Activated CD8-positive, alpha-beta memory T cell treated with anti-CD3 and anti-CD28 coated beads for 36 hours (primary cell): Measurements from ENCODE around the gene PRRC2A. TPM values are rescaled to one million over a fixed set of nuclear protein-coding genes. Genes with fewer than 3 reads are reported as not detected.

ENCODE experiments used
- CTCF ChIA-PET: fragments of 350-600 bp; sonication (Branson Sonifier 250); formaldehyde crosslinking; loops from one replicate; lab custom pipeline; 2021; ENCODE audit warnings: antibody characterized with exemption; lab: Charles Lee
- POLR2A ChIA-PET: fragments of 350-600 bp; sonication (Branson Sonifier 250); formaldehyde crosslinking; loops from one replicate; lab custom pipeline; 2021; ENCODE audit warnings: antibody characterized with exemption; lab: Charles Lee
- total RNA-seq, 2 experiments: library from RNA; stranded (reverse); gene quantifications; one replicate each; pipeline ENCODE4 v1.2.3, GENCODE V29; 2021

Gene PRRC2A
- total RNA-seq, 2 experiments from 2014 or later: 255 to 257 TPM

GRCh38 chr6:31665501-31666336 is 45.2 kb downstream of the PRRC2A start, which contains the start of gene CSNK2B:
CSNK2B (plus strand) TSS chr6:31666080; CDS start chr6:31666832, 752 bp downstream.
- CTCF ChIA-PET: interaction anchor here (0.8 to 3.6 kb wide), 2 partner anchors 13 to 76 kb away, joined by 3 to 21 read pairs; partner anchors contain the start of gene BAG6
- POLR2A ChIA-PET: interaction anchor here (0.5 to 3.1 kb wide), 4 partner anchors 13 to 153 kb away, joined by 3 to 29 read pairs (median 4); partner anchors contain the start of genes ABHD16A and BAG6

- ChIA-PET CTCF (interaction anchor here (0.8 to 1.3 kb wide), 3 partner anchors 68 to 120 kb away, joined by 3 read pairs; partner anchors contain the start of gene ATP6V1G2), POLR2A (interaction anchor here (0.6 kb wide), 1 partner anchor 9 kb away, joined by 3 read pairs; no protein-coding TSS in a partner anchor)
These were observed 45.9 kb downstream of the PRRC2A start for GRCh38 chr6:31666337-31666965.

DNA sequence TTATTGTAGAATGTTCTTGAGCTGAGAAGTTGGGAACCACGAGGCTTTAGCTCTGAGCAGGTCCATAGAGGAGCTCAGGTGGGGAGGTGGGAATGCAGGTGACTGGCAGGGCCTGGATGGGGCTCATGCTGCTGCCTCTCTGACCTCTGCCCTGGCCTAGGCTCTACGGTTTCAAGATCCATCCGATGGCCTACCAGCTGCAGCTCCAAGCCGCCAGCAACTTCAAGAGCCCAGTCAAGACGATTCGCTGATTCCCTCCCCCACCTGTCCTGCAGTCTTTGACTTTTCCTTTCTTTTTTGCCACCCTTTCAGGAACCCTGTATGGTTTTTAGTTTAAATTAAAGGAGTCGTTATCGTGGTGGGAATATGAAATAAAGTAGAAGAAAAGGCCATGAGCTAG is 49.2 kb downstream of the PRRC2A start, which contains the start of gene LY6G5B:
Gene LY6G5B, plus strand, starts transcription at position 301 of the 400 bp plus-strand sequence. CDS start 975 bp downstream, outside the sequence.
- ChIA-PET POLR2A (interaction anchor here (0.6 to 0.9 kb wide), 2 partner anchors 26 to 117 kb away, joined by 3 to 7 read pairs; no protein-coding TSS in a partner anchor), CTCF (interaction anchor here (1.0 to 1.4 kb wide), 2 partner anchors 18 to 21 kb away, joined by 3 to 4 read pairs; partner anchors contain the start of gene BAG6)

DNA sequence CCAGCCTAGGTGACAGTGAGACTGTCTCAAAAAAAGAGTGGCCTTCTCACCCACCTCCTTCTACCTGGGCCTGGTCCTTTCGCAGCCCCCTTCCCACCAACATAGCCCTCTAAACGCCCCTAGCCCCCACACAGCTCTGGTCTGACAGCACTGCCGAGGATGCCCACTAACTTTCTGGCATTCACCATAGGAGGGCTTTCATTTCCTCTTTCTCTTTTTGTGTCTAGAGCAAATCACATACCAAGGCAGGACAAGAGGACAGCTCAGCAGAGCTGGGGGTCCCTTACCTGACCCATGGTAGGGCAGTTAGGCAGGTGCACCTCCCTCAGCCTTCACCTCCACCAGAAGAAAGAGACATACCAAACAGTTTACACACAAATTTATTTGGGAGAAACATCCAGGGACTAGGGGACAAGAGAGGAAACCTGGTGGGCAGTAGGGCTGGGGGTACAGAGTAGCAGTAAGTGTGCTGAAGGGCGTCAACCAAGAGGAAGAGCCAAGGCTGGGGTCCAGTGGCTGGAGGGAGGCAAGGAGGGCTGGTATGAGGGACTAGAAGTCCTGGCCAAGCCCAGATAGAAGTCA is 55.9 kb downstream of the PRRC2A start:
- ChIA-PET POLR2A (no interaction called here), CTCF (no interaction called here)

DNA sequence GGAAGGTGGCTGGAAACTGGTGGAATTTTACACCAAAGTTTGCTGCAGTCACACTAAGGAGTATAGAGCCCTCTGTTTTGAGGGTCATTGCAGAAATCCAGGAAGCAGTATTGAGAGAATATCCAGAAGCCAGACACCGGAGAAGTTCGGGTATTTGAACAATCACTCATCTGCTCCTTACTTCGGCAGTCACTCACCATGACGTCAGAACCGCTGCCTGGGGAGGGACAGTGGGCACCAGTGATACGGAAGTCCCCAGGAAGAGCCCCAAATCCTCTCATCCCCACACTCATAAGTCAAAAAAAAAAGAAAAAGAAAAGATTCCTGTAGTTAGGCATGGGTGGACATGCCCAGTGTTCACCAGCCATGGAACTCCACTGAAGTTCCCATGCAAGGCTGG is 56.4 kb downstream of the PRRC2A start:
- CTCF ChIA-PET: interaction anchor here (0.9 kb wide), 1 partner anchor 9 kb away, joined by 3 read pairs; no protein-coding TSS in a partner anchor
- POLR2A ChIA-PET: no interaction called here

- CTCF ChIA-PET: interaction anchor here (0.9 kb wide), 1 partner anchor 10 kb away, joined by 3 read pairs; no protein-coding TSS in a partner anchor
- POLR2A ChIA-PET: no interaction called here
These were observed 57.4 kb downstream of the PRRC2A start for GRCh38 chr6:31677955-31678354.

DNA sequence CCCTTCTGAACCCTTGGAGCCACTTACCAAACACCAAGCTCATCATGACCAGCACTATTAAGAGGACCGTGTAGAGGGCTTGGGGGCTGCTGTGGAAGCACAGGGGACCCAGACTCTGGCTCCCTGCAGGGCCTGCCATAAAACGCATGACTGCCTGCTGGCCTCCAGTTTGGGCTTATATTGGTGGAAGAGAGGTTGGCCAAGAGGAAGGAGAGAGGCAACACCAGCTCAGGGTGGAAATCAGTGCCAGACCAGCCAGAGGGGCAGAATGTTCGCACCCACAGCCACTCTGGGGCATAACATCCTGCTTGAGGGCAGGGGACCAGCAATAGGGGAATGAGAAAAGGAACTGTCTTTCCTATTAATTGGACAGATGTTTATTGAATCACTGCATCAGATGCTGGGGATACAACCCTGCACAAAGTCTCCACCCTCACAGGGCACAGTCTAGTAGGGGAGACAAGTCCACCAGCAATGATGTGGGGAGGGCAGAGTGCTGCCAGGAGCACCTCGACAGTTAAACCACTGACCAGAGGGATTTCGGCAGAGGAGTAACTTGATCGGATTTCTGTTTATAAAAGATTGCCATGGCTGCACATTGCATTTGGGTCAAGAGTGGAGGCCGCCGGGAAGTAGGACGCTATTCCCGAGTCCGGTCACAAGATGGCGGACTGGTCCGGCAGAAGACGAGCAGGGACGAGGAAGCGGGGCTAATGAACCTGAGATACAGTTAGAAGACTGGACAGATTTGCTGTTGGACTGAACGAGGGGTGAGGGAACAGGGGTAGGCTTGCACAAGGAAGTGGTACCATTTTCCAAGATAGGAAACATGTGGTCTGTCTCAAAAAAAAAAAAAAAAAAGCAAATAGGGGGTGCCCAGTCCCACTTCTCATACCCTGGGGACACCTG is 60.0 kb downstream of the PRRC2A start, which contains the start of gene LY6G5C:
Gene LY6G5C, minus strand, starts transcription at position 842 of the 909 bp plus-strand sequence. Its CDS starts 694 bp downstream, at position 148.
- ChIA-PET POLR2A (interaction anchor here (0.6 kb wide), 1 partner anchor 17 kb away, joined by 8 read pairs; no protein-coding TSS in a partner anchor), CTCF (interaction anchor here (0.6 to 2.2 kb wide), 8 partner anchors 9 to 217 kb away, joined by 3 to 12 read pairs (median 5); partner anchors contain the start of genes ABHD16A, DDAH2 and EHMT2)

DNA sequence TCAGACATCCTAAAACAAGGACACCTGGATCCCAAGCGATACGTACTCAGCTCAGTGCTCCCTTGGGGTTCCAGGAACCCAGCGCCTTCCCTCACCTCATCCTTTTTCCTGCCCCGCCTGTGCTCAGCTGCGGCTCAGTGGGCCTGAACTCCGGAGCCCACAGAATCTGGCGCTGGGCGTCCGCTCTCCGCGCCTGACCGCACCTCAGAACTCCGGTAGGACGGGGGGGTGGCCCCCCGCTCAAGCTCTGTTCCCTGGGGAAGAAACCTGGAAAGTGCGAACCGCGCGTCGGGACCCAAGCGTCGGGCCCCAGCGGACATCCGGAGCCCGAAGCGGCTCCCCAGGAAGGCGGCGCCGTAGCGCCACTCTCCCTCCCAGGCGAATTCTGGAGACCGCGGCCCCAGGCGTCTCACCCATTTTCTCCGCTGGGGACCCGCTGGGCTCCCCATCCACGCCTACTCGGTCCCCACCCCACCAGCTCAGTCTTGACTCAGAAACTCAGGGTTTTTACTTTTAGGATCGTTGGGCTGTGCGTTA is 60.7 kb downstream of the PRRC2A start:
- CTCF ChIA-PET: interaction anchor here (0.7 to 2.2 kb wide), 6 partner anchors 10 to 93 kb away, joined by 3 to 12 read pairs (median 5); partner anchors contain the start of genes ABHD16A and DDAH2
- POLR2A ChIA-PET: interaction anchor here (0.6 kb wide), 1 partner anchor 18 kb away, joined by 8 read pairs; no protein-coding TSS in a partner anchor

DNA sequence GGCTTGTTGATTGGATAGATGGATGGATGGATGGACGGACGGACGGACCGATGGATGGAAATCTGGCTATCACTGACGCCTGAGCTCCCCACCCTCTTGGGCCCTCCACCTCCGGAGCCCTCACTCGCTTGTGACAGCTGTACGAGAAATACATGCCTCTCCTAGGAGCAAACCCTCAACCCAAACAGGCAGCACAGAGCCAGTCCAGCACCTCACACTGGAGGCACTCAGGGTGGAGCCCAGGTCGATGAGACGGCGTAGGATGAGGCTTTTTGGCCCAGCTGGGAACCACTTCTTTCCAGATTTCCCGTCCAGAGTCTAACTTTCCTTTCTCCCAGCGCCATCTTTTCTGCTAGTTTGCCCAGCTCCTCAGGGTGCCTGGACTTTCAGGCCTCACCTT is 63.1 kb downstream of the PRRC2A start:
- POLR2A ChIA-PET: no interaction called here
- CTCF ChIA-PET: interaction anchor here (1.5 to 1.7 kb wide), 2 partner anchors 10 to 19 kb away, joined by 3 to 4 read pairs; no protein-coding TSS in a partner anchor

GRCh38 chr6:31686483-31686882 is 66.0 kb downstream of the PRRC2A start:
- ChIA-PET POLR2A (no interaction called here), CTCF (no interaction called here)

DNA sequence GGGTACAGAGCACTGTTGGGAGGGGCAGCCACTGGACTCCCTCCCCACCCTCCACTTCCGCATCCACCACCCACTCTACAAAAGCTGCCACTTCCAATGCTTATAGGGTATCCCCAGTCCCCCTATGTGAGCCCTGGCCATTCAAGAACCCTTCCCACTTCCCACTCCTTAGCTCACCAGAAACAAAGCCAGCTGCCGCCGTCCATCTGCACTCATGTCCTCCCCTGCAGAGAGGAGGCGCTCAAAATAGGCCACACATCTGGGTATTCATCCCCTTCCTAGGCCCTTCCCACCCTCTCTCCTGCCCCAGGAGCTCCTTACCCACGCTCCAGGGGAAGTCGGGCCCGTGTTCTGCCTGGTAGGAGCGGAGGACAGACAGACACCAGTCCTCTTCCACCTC is 66.8 kb downstream of the PRRC2A start:
- ChIA-PET CTCF (no interaction called here), POLR2A (interaction anchor here (0.5 kb wide), 1 partner anchor 9 kb away, joined by 5 read pairs; no protein-coding TSS in a partner anchor)

Other genes starting within 250 kb of the PRRC2A start
- gene MICA, start 217.1 kb upstream of the PRRC2A start, total RNA-seq: 10 to 100 TPM; 10.8 to 12.7 TPM
- gene MICB, start 122.6 kb upstream of the PRRC2A start, total RNA-seq: 10 to 100 TPM; 22.1 to 22.5 TPM
- not detected for gene MCCD1, start 91.8 kb upstream of the PRRC2A start, total RNA-seq
- gene DDX39B, start 78.7 kb upstream of the PRRC2A start, total RNA-seq: 100 to 1,000 TPM; 611 to 614 TPM
- gene ATP6V1G2, start 74.1 kb upstream of the PRRC2A start, total RNA-seq: 1 to 10 TPM; 1.2 to 1.4 TPM
- 10 to 100 TPM; 11.4 to 12.3 TPM for gene NFKBIL1, start 73.1 kb upstream of the PRRC2A start, total RNA-seq
- gene LTA, start 48.4 kb upstream of the PRRC2A start, total RNA-seq: 100 to 1,000 TPM; 702 to 706 TPM
- gene TNF, start 45.1 kb upstream of the PRRC2A start, total RNA-seq: 100 to 1,000 TPM; 161 to 162 TPM
- 100 to 1,000 TPM; 178 to 181 TPM for gene LTB, start 38.3 kb upstream of the PRRC2A start, total RNA-seq
- gene LST1, start 34.4 kb upstream of the PRRC2A start, total RNA-seq: 10 to 100 TPM; 16.3 to 19.2 TPM
- 10 to 100 TPM; 25.2 to 29.7 TPM for gene NCR3, start 27.7 kb upstream of the PRRC2A start, total RNA-seq
- 10 to 100 TPM; 53.8 to 62.0 TPM for gene AIF1, start 5.5 kb upstream of the PRRC2A start, total RNA-seq
- 100 to 1,000 TPM; 254 to 267 TPM for gene BAG6, start 31.9 kb downstream of the PRRC2A start, total RNA-seq
- gene APOM, start 35.2 kb downstream of the PRRC2A start, total RNA-seq: 1 to 10 TPM; 1.9 to 2.2 TPM
- 10 to 100 TPM; 16.7 to 17.6 TPM for gene C6orf47, start 40.1 kb downstream of the PRRC2A start, total RNA-seq
- gene GPANK1, start 44.3 kb downstream of the PRRC2A start, total RNA-seq: 10 to 100 TPM; 44.6 to 45.1 TPM
- gene CSNK2B, start 45.4 kb downstream of the PRRC2A start, total RNA-seq: 100 to 1,000 TPM; 329 TPM
- 10 to 100 TPM; 18.1 to 20.1 TPM for gene LY6G5B, start 49.3 kb downstream of the PRRC2A start, total RNA-seq
- 1 to 10 TPM; 3.1 to 3.5 TPM for gene LY6G5C, start 60.4 kb downstream of the PRRC2A start, total RNA-seq
- gene ABHD16A, start 82.6 kb downstream of the PRRC2A start, total RNA-seq: 10 to 100 TPM; 30.1 to 32.0 TPM
- gene LY6G6F, start 86.2 kb downstream of the PRRC2A start, total RNA-seq: not detected
- not detected for gene LY6G6D, start 94.6 kb downstream of the PRRC2A start, total RNA-seq
- not detected for gene LY6G6C, start 101.0 kb downstream of the PRRC2A start, total RNA-seq
- gene MPIG6B, start 102.7 kb downstream of the PRRC2A start, total RNA-seq: under 1 TPM in 1 of 2 experiments, not detected in 1; 0.06 TPM
- 1 to 10 TPM; 4.6 to 4.9 TPM for gene DDAH2, start 108.6 kb downstream of the PRRC2A start, total RNA-seq
- gene CLIC1, start 115.8 kb downstream of the PRRC2A start, total RNA-seq: 100 to 1,000 TPM; 383 to 395 TPM
- gene MSH5, start 119.3 kb downstream of the PRRC2A start, total RNA-seq: 10 to 100 TPM; 60.3 to 61.5 TPM
- gene SAPCD1, start 141.9 kb downstream of the PRRC2A start, total RNA-seq: 1 to 10 TPM; 7.6 to 8.6 TPM
- 1 to 10 TPM; 1.6 to 1.9 TPM for gene VWA7, start 156.6 kb downstream of the PRRC2A start, total RNA-seq
- 100 to 1,000 TPM; 190 to 191 TPM for gene VARS1, start 175.0 kb downstream of the PRRC2A start, total RNA-seq
- gene LSM2, start 186.3 kb downstream of the PRRC2A start, total RNA-seq: 100 to 1,000 TPM; 154 to 166 TPM
- gene HSPA1L, start 194.6 kb downstream of the PRRC2A start, total RNA-seq: 1 to 10 TPM; 2.6 to 2.7 TPM
- 10 to 100 TPM; 62.0 to 63.9 TPM for gene HSPA1A, start 194.8 kb downstream of the PRRC2A start, total RNA-seq
- gene HSPA1B, start 207.0 kb downstream of the PRRC2A start, total RNA-seq: 10 to 100 TPM; 82.6 to 86.9 TPM
- 10 to 100 TPM; 15.9 to 17.4 TPM for gene NEU1, start 242.1 kb downstream of the PRRC2A start, total RNA-seq